ENCODE measurements around the gene SKAP1.

Gene SKAP1

GRCh38 chr17:48175692-48176470 lies 254.1 kb downstream of the SKAP1 start:
- DNase-seq (ENCODE audit: low read depth, low spot score) = no peak

GRCh38 chr17:48174833-48175523 lies 255.0 kb downstream of the SKAP1 start:
- no peak for DNase-seq (ENCODE audit: low read depth, low spot score)

GRCh38 chr17:48173191-48173984 lies 256.6 kb downstream of the SKAP1 start:
- no peak for DNase-seq (ENCODE audit: low read depth, low spot score)

GRCh38 chr17:48169926-48170325 lies 260.1 kb downstream of the SKAP1 start:
- no peak for DNase-seq (ENCODE audit: low read depth, low spot score)

GRCh38 chr17:48163809-48164208 lies 266.2 kb downstream of the SKAP1 start:
- no peak for DNase-seq (ENCODE audit: low read depth, low spot score)

GRCh38 chr17:48162946-48163506 lies 267.0 kb downstream of the SKAP1 start:
- no peak for DNase-seq (ENCODE audit: low read depth, low spot score)

GRCh38 chr17:48162306-48162934 lies 267.6 kb downstream of the SKAP1 start:
- no peak for DNase-seq (ENCODE audit: low read depth, low spot score)

GRCh38 chr17:48161127-48161905 lies 268.7 kb downstream of the SKAP1 start:
- no peak for DNase-seq (ENCODE audit: low read depth, low spot score)

- no peak for DNase-seq (ENCODE audit: low read depth, low spot score)
Observed at GRCh38 chr17:48160177-48161081, 269.6 kb downstream of the SKAP1 start.

- DNase-seq (ENCODE audit: low read depth, low spot score) = no peak
Observed at GRCh38 chr17:48159232-48159631, 270.8 kb downstream of the SKAP1 start.

- no peak for DNase-seq (ENCODE audit: low read depth, low spot score)
Observed at GRCh38 chr17:48155889-48156611, 274.0 kb downstream of the SKAP1 start.

GRCh38 chr17:48153691-48154358 lies 276.2 kb downstream of the SKAP1 start:
- no peak for DNase-seq (ENCODE audit: low read depth, low spot score)

- no peak for DNase-seq (ENCODE audit: low read depth, low spot score)
Observed at GRCh38 chr17:48152289-48152688, 277.7 kb downstream of the SKAP1 start.

- no peak for DNase-seq (ENCODE audit: low read depth, low spot score)
Observed at GRCh38 chr17:48151220-48151619, 278.8 kb downstream of the SKAP1 start.

- DNase-seq (ENCODE audit: low read depth, low spot score) = no peak
Observed at GRCh38 chr17:48150597-48151001, 279.4 kb downstream of the SKAP1 start.

- DNase-seq (ENCODE audit: low read depth, low spot score) = no peak
Observed at GRCh38 chr17:48149787-48150463, 280.1 kb downstream of the SKAP1 start.

GRCh38 chr17:48148854-48149786 lies 280.9 kb downstream of the SKAP1 start:
- no peak for DNase-seq (ENCODE audit: low read depth, low spot score)

All from activated CD4-positive, CD25-positive, alpha-beta regulatory T cell treated with anti-CD3 and anti-CD28 coated beads, Interleukin-2, amount 50 U/mL, for 16 hours (primary cell).